GM12865 (cell line): ENCODE data around the gene ATP9A.

ENCODE experiments used
- DNase-seq: peaks from one replicate; pipeline ENCODE4 v3.0.0; 2010; ENCODE audit warnings: low read depth
- H3K4me3 ChIP-seq: 2 replicates; pipeline ENCODE4 v1.5.1; 2011; ENCODE audit warnings: mild to moderate bottlenecking, low read depth, low read length, control low read depth
- CTCF ChIP-seq: IDR thresholded peaks from 2 replicates; pipeline ENCODE4 v1.5.1; 2011; ENCODE audit warnings: low read length, control low read depth, low read depth, inconsistent platforms; ENCODE audit not compliant: insufficient read depth; ENCODE audit errors: missing control alignments

ATP9A gene

GRCh38 chr20:51627586-51627985 lies 140.6 kb downstream of the ATP9A start:
- no peak for TF ChIP-seq CTCF
- no peak for DNase-seq
- H3K4me3 ChIP-seq: no peak overlapping the region

- no peak overlapping the region for H3K4me3 ChIP-seq
- no peak for TF ChIP-seq CTCF
- no peak for DNase-seq
Observed at GRCh38 chr20:51625105-51625504, 143.1 kb downstream of the ATP9A start.

- DNase-seq: peak; percentile 78
- peak; percentile 74 for TF ChIP-seq CTCF
- H3K4me3 ChIP-seq: no peak overlapping the region
Observed at GRCh38 chr20:51624157-51624731, 143.9 kb downstream of the ATP9A start.

GRCh38 chr20:51623255-51623654 lies 144.9 kb downstream of the ATP9A start:
- H3K4me3 ChIP-seq: no peak overlapping the region
- DNase-seq: no peak
- no peak for TF ChIP-seq CTCF

GRCh38 chr20:51622004-51622874 lies 146.0 kb downstream of the ATP9A start:
- no peak overlapping the region for H3K4me3 ChIP-seq
- no peak for DNase-seq
- no peak for TF ChIP-seq CTCF

- no peak overlapping the region for H3K4me3 ChIP-seq
- no peak for TF ChIP-seq CTCF
- no peak for DNase-seq
Observed at GRCh38 chr20:51620432-51620831, 147.8 kb downstream of the ATP9A start.
